ENCODE measurements around the gene ZNF583. TPM values are rescaled to one million over a fixed set of nuclear protein-coding genes. Genes with fewer than 3 reads are reported as not detected.

ZNF583 gene
- total RNA-seq, 1 donor from 2014 or later, result 9.1 TPM

- no peak for DNase-seq (ENCODE audit: low spot score in 2 of 2, unreplicated experiment in 2 of 2)
- H3K27ac Mint-ChIP-seq, result no peak overlapping the region
- peaks cover 62% of the 10 kb centered on the region for H3K36me3 Mint-ChIP-seq
- H3K4me3 Mint-ChIP-seq, result peak overlapping the region; percentile 25
- H3K4me1 Mint-ChIP-seq, result peaks cover 11% of the 10 kb centered on the region
- H3K9me3 Mint-ChIP-seq, result peaks cover 75% of the 10 kb centered on the region
- no peaks in the 10 kb centered on the region for H3K27me3 Mint-ChIP-seq (ENCODE audit: low read depth)
- no peak for TF ChIP-seq CTCF (IDR thresholded peaks at IDR 0.05; ENCODE audit: unreplicated experiment)
Measured at GRCh38 chr19:56369886-56370676, 34.1 kb upstream of the ZNF583 start.

GRCh38 chr19:56372281-56372680 is 31.9 kb upstream of the ZNF583 start:
- DNase-seq (ENCODE audit: low spot score in 2 of 2, unreplicated experiment in 2 of 2), result no peak
- H3K4me1 Mint-ChIP-seq, result peaks cover 11% of the 10 kb centered on the region
- no peak overlapping the region for H3K27ac Mint-ChIP-seq
- H3K27me3 Mint-ChIP-seq (ENCODE audit: low read depth), result no peaks in the 10 kb centered on the region
- no peak overlapping the region for H3K4me3 Mint-ChIP-seq
- peaks cover 79% of the 10 kb centered on the region for H3K36me3 Mint-ChIP-seq
- peaks cover 81% of the 10 kb centered on the region for H3K9me3 Mint-ChIP-seq
- no peak for TF ChIP-seq CTCF (IDR thresholded peaks at IDR 0.05; ENCODE audit: unreplicated experiment)

- DNase-seq (ENCODE audit: low spot score in 2 of 2, unreplicated experiment in 2 of 2), result no peak
- Mint-ChIP-seq H3K9me3 (peaks cover 87% of the 10 kb centered on the region), H3K4me3 (no peak overlapping the region), H3K27ac (no peak overlapping the region), H3K27me3 (ENCODE audit: low read depth) (no peaks in the 10 kb centered on the region), H3K36me3 (peaks cover 76% of the 10 kb centered on the region), H3K4me1 (no peaks in the 10 kb centered on the region)
- no peak for TF ChIP-seq CTCF (IDR thresholded peaks at IDR 0.05; ENCODE audit: unreplicated experiment)
Measured at GRCh38 chr19:56377105-56377924, 26.8 kb upstream of the ZNF583 start.

- Mint-ChIP-seq H3K4me1 (no peaks in the 10 kb centered on the region), H3K27ac (no peak overlapping the region), H3K27me3 (ENCODE audit: low read depth) (no peaks in the 10 kb centered on the region), H3K36me3 (peaks cover 70% of the 10 kb centered on the region), H3K4me3 (no peak overlapping the region), H3K9me3 (peaks cover 73% of the 10 kb centered on the region)
- TF ChIP-seq CTCF (IDR thresholded peaks at IDR 0.05; ENCODE audit: unreplicated experiment), result no peak
- no peak for DNase-seq (ENCODE audit: low spot score in 2 of 2, unreplicated experiment in 2 of 2)
Measured at GRCh38 chr19:56383826-56384605, 20.1 kb upstream of the ZNF583 start.

DNA sequence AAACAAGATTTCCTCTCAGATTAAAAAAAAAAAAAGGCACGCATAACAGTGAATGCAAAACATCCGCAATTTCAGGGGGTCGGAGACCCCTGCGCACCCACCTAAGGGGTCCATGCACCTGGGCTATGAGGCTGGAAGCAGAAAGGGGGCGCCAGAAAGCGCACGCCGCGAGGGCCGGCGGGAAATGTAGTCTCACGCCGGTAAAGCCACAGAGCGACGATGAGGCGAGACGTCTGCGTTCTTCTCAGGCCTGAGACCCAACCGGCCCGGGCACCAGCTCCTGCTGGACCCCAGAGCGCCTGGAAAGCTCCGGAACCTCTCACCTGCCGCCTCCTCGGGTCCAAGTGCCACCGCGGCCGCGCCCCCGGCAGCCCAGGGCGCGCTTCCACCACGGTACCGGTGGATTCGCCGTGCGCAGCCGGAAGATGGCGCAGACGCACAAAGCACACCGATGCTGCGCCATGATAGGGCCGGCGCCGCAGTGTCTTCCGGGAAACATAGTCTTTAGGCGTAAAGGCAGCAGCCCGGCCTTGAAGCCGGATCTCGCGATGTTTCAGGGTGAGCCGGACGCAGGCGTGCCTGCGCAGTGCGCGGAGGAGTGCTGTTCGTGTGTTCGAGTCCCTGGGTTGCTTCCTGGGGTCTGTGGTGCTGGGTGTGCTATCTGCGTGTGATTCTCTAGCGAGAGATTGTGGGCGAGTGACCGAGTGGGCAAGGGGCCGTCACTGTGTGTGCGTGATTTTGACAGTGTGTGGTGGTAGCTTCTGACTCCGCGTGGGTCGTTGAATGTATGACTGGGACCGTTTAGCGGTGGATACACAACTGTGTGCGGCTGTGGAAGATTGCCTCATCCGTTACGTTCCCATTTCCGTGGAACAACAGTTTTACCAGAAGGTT is 10.8 kb upstream of the ZNF583 start, which contains the start of gene ZNF582:
Gene ZNF582, minus strand, starts transcription at position 416 of the 894 bp plus-strand sequence. CDS start 1,782 bp downstream, outside the sequence.
- peak within 1 kb of the TSS; percentile 87 for H3K4me3 Mint-ChIP-seq
- no peaks in the 10 kb centered on the region for H3K27me3 Mint-ChIP-seq (ENCODE audit: low read depth)
- peaks cover 71% of the 10 kb centered on the region for H3K9me3 Mint-ChIP-seq
- TF ChIP-seq CTCF (IDR thresholded peaks at IDR 0.05; ENCODE audit: unreplicated experiment), result peak; percentile 48
- H3K27ac Mint-ChIP-seq, result peak within 1 kb of the TSS; percentile 92
- peak; percentile 61 to 82 for DNase-seq (ENCODE audit: low spot score in 2 of 2, unreplicated experiment in 2 of 2)
- H3K36me3 Mint-ChIP-seq, result peaks cover 72% of the 10 kb centered on the region
- peaks cover 4% of the 10 kb centered on the region for H3K4me1 Mint-ChIP-seq
